BJ (cell line): ENCODE data around the gene CRISPLD2. TPM values are rescaled to one million over a fixed set of nuclear protein-coding genes. Genes with fewer than 3 reads are reported as not detected.

Experiments used
- CTCF ChIA-PET: fragments of 350-600 bp; formaldehyde crosslinking; extraction: SDS; loops from one replicate; lab custom pipeline; 2021; ENCODE audit warnings: antibody characterized with exemption, inconsistent platforms; lab: Yijun Ruan, JAX
- POLR2A ChIA-PET: fragments of 300-600 bp; sonication (Branson Sonifier 250); formaldehyde crosslinking; extraction: SDS; loops from one replicate; lab custom pipeline; 2021; ENCODE audit warnings: antibody characterized with exemption; lab: Charles Lee
- DNase-seq: peaks from one replicate; pipeline ENCODE4 v3.0.0-alpha.2; 2011; ENCODE audit warnings: low read depth
- H3K27me3 ChIP-seq: 2 replicates; pipeline ENCODE4 v1.6.0; 2011; ENCODE audit warnings: low read length; ENCODE audit not compliant: control insufficient read depth, insufficient read depth
- H3K36me3 ChIP-seq: 2 replicates; pipeline ENCODE4 v1.5.1; 2011; ENCODE audit warnings: low read length; ENCODE audit not compliant: control insufficient read depth, insufficient read depth
- H3K4me3 ChIP-seq: 2 replicates; pipeline ENCODE4 v1.5.1; 2011; ENCODE audit warnings: low read depth, mild to moderate bottlenecking, control low read depth, low read length
- polyA plus RNA-seq: library from polyadenylated mRNA; depleted of rRNA; stranded (reverse); fragments of >200 nt; gene quantifications from 2 replicates; pipeline ENCODE4 v1.2.3, GENCODE V29; 2011
- TF ChIP-seq, protein P1 (sequence below): IDR thresholded peaks from 2 replicates; pipeline ENCODE4 v1.5.1; 2011; ENCODE audit warnings: low read depth, mild to moderate bottlenecking, control low read depth, inconsistent platforms, low read length, moderate library complexity; ENCODE audit not compliant: insufficient read depth

CRISPLD2 gene
- polyA plus RNA-seq, 1 experiment, result 183 TPM

DNA sequence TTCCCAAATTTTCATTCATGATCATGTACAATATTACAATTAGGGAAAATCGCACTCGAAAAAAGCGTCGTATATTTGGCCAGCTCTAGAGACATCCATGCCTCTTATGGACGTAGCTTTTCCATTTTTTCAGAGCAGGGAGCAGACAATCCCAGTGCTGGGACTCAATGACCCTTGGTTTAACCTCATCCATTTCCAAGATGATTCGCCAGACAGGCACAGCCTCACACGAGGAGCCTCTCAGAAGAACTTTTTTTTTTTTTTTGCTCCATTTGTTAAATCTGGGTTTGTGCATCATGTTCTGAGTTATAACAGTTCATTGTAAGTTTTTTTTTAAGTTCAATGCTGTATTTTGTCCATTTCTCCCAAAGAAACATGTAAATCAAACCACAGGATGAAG lies 99.5 kb downstream of the CRISPLD2 start:
- no peak for DNase-seq
- H3K36me3 ChIP-seq, result no peaks in the 10 kb centered on the region; the same call in 1 of the 2 replicates
- TF ChIP-seq, protein P1, sequence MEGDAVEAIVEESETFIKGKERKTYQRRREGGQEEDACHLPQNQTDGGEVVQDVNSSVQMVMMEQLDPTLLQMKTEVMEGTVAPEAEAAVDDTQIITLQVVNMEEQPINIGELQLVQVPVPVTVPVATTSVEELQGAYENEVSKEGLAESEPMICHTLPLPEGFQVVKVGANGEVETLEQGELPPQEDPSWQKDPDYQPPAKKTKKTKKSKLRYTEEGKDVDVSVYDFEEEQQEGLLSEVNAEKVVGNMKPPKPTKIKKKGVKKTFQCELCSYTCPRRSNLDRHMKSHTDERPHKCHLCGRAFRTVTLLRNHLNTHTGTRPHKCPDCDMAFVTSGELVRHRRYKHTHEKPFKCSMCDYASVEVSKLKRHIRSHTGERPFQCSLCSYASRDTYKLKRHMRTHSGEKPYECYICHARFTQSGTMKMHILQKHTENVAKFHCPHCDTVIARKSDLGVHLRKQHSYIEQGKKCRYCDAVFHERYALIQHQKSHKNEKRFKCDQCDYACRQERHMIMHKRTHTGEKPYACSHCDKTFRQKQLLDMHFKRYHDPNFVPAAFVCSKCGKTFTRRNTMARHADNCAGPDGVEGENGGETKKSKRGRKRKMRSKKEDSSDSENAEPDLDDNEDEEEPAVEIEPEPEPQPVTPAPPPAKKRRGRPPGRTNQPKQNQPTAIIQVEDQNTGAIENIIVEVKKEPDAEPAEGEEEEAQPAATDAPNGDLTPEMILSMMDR, result no peak
- no peak overlapping the region for H3K4me3 ChIP-seq
- peaks cover 7% of the 10 kb centered on the region for H3K27me3 ChIP-seq
- ChIA-PET CTCF (interaction anchor here (0.6 to 1.1 kb wide), 2 partner anchors 33 to 108 kb away, joined by 3 read pairs; no protein-coding TSS in a partner anchor), POLR2A (no interaction called here)

DNA sequence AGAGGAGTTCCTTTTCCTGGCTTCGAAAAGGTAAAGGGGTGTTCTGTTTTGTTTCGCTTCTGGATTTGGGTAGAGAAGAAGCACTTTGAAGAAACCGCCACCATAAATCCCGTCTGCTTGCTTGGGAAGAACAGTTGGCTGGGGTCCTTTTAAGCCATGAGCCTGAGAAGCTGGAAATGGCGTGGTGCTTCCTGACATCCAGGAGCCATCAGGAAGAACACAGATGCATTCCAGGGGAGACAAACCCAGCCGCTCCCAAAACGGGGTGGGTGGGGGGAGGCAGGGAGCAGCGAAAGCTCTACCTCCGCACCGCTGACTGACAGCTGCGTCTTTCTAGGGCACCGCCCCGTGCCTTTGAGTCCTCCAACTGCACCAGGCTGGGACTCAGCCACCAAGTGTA lies 99.9 kb downstream of the CRISPLD2 start:
- TF ChIP-seq, protein P1, result no peak
- Histone ChIP-seq H3K27me3 (peaks cover 7% of the 10 kb centered on the region), H3K4me3 (no peak overlapping the region), H3K36me3 (no peaks in the 10 kb centered on the region; the same call in 1 of the 2 replicates)
- POLR2A ChIA-PET, result no interaction called here
- DNase-seq, result no peak
- CTCF ChIA-PET, result interaction anchor here (1.1 kb wide), 1 partner anchor 32 kb away, joined by 3 read pairs; no protein-coding TSS in a partner anchor

DNA sequence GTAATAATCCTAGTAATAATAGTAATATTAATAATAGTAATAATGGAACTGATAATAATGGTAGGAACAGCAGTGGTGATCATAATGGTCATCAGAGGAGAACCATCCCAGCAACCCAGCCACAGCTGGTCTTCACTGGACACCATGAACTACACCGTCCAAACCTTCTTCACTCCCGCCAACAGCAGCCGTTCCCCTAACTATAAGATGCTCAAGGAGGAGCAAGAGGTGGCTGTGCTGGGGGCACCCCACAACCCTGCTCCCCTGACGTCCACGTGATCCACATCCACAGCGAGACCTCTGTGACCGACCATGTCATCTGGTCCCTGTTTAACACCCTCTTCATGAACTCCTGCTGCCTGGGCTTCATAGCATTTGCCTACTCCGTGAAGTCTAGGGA lies 100.5 kb downstream of the CRISPLD2 start:
- H3K36me3 ChIP-seq, result no peaks in the 10 kb centered on the region; the same call in 1 of the 2 replicates
- TF ChIP-seq, protein P1, result no peak
- CTCF ChIA-PET, result interaction anchor here (1.0 to 8.1 kb wide), 2 partner anchors 32 to 43 kb away, joined by 3 to 120 read pairs; no protein-coding TSS in a partner anchor
- no peak for DNase-seq
- H3K27me3 ChIP-seq, result peaks cover 7% of the 10 kb centered on the region
- H3K4me3 ChIP-seq, result no peak overlapping the region
- POLR2A ChIA-PET, result no interaction called here

DNA sequence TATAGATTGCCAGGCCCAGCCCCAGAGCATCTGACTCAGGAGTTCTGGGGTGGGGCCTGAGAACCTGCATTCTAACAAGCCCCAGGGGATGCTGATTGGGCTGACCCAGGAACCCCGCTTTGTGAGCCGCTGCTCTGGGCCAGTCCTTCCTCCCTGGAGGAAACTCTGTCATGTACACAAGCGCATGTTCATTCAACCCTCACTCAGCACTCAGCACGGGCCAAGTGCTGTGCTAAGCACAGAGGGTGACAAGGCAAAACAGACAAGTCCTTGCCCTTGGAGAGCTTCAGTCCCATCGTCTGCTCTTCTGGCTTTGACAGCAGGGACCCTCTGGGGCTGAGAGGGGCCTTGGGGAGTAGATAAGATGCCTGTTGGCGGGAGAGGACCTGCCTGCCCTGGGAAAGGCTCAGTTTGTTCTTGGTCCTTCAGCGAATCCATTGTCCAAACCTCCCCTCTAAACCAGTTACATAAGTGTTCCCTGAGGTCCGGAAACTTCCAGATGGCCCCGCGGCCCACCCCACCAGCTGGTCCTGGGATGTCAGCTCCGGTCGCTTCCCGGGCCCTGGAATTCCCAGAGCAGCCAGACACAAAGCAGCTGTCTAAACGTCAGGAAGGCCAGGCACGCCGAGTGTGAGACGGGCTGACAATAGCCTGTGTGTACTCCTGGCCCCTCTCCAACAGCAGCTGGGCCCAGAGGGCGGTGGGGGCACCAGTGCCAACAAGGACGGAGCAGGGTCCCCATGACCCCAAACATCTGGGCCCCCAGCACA lies 102.8 kb downstream of the CRISPLD2 start:
- POLR2A ChIA-PET, result no interaction called here
- CTCF ChIA-PET, result interaction anchor here (0.9 to 8.1 kb wide), 5 partner anchors 19 to 168 kb away, joined by 3 to 120 read pairs (median 4); no protein-coding TSS in a partner anchor
- H3K4me3 ChIP-seq, result no peak overlapping the region

More for the DNA sequence above, 102.8 kb downstream of the CRISPLD2 start:
- TF ChIP-seq, protein P1, result no peak
- DNase-seq, result no peak
- no peaks in the 10 kb centered on the region; the same call in 1 of the 2 replicates for H3K36me3 ChIP-seq
- peaks cover 3% of the 10 kb centered on the region; the same call in 1 of the 2 replicates for H3K27me3 ChIP-seq
